HuH-7 (cell line): ENCODE data around the gene PROZ.

ENCODE experiments used
- DNase-seq: peaks from one replicate; pipeline ENCODE4 v3.0.0; 2011; ENCODE audit warnings: low spot score

The PROZ gene

DNA sequence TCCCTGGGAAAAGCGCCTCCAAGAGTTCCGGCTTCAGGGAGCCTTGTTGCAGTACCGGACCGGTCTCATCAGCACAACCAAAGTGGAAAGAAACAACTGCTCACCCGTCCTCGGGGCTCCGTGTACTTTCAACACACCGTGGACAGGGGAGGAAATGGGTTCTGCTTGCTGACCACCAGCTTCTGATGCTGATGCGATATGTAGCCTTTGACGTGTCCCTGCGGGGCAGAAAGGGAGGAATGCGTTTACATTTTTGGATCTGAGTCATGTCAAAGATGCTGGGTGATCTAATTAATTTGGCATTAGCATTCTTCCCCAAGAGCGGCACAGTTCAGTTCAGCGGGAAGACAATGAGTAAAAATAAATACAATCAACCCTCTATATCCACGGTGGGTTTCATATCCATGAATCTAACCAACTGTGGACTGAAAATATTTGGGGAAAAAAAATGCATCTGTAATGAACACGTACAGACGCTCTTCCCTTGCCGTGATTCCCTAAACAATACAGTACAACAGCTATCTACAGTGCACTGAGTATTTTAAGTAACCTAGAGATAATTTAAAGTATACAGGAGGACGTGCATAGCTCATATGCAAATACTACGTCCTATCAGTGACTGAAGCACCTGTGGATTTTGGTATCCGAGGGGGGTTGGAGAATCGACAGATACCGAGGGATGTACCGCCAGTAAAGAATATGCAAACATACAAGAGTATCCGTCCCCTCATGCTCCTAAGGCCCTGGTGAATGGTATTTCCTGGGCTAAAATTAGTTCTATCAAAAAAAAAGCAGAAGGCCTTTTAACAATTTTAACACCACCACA lies 19.8 kb downstream of the PROZ start:
- no peak for DNase-seq

DNA sequence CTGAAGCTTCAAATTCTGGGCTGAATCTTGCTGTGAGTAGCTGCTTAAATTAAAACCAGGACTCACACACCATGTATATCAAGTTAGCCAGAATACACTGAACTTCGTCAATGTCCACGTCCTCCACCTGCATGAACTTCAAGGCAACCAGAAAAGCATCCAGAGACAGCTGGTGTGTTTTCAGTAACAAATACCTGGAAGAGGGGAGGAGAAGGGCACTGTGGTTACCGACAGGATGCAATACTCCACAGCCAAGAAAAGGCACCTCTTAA lies 20.4 kb downstream of the PROZ start:
- no peak for DNase-seq

DNA sequence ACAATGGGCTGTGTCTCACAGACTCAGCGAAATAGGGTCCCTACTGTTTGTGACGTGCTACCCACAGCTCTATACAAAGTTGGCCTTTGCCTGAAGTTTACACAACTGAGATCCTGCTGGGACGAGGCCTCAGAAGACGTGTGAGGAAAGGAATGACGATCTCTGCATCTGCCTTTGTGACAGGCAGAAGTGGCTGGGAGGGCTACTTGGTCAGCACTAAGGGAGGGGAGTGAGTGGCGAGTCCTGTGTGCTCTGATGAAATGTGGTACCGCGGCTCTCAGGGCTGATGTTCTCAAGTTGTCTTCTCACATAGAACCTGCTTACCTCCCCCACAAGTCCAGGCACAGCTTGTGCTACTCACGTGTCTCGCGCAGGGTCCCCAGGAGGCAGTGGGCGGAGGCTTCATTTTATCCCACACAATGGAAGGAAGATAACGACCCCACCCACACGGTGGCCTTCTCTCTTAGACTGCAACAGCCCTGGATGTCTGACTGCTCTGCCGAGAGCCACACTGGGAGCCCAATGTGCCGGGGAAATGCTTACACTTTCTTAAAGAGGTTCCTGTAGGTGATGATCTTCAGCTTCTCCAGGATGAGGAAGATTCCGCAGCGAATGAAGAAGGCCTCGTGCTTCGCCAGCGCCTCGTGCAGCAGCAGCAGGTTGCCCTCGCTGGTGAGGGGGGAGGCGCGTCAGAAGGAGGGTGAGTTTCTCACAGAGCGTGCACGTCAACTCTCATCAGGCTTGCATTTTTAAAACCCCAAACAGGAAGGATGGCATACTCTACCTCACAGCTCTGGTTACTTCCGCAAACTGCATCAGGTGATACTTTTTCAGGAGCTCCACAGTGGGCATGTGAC lies 21.2 kb downstream of the PROZ start:
- no peak for DNase-seq

DNA sequence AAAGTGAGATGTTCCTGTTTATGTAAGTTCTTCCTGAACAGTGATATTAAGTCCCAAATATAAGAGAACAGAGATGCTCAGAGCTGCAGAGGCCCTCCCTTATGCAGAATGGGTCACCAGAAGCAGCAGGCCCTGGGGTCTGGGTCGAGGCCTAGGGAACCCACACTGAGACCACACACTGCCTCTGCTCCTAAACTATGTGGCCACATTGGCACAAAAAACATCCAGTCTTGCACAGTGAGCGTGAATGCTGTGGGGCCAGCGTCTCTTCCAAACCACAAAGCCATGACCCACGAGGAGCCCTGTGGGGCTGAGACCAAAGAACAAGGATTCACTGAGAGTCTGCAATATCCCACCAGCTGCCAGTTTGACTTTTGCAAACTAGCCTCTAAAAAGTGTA lies 23.6 kb downstream of the PROZ start:
- DNase-seq = no peak

DNA sequence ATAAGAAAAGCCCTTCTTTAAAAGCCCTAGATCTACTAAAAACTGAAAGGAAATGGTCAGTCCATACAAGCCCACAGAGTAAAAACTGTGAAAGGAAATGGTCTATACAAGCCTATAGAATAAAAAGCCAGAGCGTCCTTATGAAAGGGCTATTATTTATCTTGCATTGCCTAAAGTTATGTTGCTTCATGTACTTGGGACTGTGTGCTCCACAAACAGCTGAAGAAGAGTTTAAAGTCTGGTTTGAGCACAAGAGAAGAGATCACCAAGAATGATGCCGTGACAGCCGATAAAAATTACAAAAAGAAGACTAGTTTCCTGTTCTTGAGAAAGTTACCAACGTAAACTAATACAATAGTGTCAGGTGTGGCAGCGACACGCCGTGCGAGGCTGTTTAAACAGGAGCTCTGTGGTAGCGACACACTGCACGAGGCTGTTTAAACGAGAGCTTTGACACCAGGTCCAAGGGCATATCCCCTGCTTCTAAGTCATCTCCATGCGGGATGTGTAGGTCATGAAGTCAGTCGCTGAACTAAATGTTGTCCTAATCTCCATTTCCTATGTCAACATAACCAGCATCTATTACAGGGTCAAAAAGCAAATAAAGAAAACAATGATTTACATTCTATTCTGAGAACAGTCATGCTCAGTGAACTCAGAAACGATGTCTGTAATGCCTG lies 25.1 kb downstream of the PROZ start:
- DNase-seq = peak; percentile 82

DNA sequence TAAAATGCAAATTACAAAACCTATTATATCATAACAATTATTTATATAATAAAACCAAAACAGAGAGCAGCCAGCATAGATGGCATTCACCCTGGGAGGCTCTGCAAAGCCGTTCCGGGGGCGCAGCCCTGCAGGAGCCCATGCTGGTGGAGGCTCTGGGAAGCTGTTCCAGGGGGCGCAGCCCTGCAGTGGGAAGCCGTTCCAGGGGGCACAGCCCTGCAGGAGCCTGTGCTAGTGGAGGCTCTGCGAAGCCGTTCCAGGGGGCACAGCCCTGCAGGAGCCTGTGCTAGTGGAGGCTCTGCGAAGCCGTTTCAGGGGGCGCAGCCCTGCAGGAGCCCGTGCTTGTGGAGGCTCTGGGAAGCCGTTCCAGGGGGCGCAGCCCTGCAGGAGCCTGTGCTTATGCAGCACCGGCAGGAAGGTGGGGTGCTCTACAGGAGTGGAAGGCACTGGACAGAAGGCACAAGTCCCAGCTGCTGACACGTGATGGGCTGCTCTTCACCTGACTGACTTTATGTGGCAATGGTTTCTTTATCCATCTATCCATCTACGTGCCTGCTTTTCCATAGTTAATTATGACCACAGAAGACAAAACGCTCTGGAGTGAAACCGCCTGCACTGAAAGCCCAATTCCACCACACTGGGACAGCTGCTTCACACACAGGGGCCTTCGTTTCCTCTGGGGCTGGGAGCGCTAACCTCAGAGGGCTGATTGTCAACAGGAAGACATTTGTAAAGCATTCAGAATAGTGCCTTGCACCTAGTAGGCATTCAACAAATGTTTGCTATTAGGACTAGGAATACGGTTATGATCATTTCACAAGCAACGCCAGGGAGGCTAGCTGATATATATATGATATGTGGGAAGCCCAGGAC lies 26.4 kb downstream of the PROZ start:
- DNase-seq = no peak

DNA sequence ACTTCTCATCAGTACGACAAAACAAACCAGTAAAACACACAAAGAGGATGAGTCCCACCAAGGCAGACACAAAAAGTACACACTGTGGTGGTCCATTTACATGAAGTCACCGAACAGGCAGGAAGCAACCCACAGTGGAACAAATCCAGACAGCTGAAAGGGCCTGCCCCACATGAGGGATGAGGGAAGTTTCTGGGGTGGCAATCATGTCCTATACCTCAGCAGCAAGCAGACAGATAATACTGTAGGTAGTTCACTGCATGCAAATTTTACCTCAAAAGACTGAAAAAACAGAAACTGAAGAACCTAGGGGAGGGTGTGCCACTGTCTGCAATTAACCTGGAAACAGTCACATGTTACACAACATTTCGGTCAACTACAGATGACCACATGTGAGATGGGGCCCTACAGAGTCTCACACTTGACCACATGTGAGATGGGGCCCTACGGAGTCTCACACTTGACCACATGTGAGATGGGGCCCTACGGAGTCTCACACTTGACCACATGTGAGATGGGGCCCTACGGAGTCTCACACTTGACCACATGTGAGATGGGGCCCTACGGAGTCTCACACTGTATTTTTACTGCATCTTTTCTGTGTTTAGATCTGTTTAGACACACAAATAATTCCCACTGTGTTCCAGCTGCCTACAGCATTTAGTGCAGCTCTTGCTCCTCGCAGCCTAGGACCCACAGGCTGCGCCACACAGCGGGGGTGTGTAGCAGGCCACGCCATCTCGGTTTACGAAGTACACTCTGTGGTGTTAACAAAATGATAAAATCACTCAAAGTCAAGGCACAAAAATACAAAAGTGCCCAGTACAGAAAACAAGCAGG lies 27.8 kb downstream of the PROZ start:
- DNase-seq = no peak

DNA sequence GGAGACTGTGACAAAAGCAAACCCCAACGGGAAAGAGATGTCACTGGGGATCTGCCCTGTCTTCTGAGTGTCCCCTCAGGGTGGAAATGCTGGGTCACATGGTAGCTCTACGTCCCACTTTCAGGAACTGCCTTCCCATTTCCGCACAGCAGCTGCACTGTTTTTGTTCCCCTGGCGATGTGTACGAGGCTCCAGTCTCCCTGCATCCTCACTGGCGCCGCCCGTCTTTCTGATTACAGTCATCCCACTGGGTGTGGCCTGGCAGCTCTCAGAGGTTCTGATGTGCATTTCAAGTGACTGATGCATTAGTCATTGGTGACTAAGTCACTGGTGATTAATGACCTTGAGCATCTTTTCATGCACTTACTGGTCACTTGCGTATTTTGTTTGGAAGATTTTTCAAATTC lies 28.8 kb downstream of the PROZ start:
- DNase-seq = no peak

DNA sequence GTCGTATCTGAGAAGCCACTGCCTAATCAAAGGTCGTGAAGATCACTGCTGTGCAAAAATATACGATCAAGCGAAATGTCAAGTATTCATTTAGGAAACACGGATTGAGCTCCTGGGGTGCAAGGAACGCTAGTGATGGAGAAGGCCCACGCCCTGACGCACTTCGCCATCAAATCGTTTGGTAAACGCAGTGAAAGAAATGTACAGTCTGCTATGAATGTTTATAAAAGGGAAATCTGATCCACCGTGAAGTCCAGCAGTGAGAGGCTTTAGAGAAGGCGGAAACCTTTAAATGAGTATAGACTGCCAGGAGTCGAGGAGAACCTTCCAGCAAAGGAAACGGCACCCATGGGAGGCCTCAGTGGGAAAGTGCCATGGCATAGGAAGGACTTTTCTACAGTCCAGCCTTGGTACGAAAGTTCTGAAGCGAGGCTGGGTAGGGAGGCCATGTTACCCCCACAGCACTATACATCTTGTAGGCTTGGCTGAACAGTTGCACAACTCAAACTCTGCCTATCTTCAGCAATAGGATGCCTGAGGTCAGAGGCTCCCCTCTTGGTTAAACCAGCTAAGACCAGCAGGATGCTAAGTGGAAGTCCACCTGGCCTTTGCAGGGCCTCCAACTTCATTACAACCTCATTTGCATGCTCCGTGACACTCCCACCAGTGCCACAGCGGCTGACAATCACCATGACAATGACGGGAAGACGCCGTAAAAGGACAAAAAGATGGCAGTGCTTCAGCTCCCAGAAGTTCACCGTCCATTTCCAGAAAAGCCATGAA lies 29.6 kb downstream of the PROZ start:
- DNase-seq = no peak

DNA sequence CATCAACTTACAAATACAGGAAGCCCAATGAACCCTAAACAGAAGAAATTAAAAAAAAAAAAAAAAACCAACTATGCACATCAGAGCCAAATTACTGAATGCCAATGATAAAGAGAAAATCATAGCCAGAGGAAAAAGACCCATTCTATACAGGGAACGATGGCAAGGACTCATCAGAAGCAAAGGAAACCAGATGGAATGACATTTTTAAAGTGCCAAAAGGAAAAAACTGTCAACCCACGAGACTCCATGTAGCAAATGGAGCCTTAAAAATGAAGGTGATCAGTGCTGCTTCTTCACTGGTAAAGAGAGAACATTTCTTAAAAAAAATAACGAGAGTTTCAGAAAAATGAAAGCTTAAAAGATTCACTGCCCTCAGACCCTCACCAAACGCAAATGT lies 31.7 kb downstream of the PROZ start:
- no peak for DNase-seq

DNA sequence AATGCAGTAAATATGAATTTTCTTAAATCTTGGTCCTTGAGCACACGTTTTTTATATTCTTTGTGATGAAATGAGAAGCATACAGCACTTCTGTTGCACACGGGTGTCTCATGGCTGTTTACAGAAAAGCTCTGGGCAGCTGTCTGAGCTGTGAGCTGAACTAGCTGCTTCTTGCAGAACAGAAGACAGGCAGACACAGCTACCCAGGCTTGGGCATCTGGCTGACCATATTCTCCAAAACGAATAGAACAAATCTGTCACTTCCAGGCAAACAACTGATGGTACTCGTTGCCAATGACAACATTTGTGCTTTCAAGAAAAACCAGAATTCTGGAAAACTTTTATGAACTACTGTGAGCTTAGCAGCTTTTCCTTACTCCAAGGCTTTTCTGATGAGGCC lies 33.8 kb downstream of the PROZ start:
- no peak for DNase-seq

DNA sequence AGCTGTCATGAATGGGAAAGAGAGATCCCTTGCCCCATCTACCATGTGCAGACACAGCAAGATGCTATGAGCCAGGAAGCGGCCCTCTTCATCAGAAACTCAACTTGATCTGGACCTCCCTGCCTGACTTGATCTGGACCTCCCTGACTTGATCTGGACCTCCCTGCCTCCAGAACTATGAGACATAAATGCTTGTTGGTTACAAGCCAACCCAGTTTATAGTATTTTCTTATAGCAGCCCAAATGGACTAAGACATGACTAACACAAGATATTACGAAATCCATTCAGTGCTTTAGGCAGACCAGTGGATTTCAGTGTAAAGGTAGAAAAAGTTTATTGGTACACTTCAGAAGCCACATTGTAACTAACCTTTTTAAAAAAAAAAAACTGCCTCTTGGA lies 34.5 kb downstream of the PROZ start:
- DNase-seq = no peak

DNA sequence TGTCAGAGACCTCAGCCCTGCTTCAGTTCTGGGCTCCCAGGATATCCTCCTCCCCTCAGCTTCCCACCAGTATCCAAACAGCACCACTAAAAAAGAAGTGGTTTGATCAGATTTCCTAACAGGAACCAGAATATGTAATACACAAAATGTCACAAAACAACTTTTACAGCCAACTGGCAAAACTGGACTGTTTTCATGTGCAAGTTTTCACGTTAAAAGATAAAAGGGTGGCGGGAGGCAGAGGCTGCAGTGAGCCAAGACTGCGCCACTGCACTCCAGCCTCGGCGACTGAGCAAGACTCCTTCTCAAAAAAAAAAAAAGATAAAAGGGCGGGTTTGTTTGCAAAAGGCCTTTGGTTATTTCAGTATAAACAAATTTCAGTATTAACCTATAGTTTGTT lies 36.9 kb downstream of the PROZ start:
- no peak for DNase-seq

DNA sequence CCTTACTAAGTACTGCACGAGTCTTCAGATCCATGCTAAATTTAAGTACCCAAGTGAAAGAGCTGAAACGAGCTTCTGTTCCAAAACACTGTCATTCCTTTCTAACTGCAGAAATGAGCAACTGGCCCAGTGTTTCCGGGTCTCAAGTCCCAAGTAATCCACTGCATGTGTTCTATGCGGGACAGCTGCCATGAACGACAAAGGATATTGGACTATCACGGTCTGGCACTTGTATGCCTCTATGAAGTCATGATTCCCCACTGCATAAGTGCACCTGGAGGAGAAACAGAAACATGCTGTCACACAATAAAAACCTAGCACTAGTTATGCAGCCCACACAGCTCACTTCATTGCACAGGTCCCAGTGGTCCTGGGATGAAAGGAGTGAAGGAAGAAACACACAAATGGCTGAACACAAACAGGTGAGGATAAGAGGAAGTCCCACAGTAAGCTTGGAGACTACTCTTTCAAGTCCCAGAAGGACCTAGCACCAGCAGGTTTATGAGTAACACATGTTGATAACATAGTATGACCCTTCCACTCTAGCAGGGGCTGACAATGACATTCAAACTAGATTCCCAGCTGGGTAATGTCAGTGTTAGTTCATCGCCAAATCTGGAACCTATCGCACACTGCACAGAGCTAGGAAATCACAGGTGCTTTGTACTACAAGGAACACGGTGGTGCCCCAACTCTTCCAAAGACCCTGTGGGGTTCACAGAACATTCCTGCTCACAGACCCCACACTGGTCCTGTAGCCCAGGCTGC lies 38.7 kb downstream of the PROZ start:
- DNase-seq = no peak

DNA sequence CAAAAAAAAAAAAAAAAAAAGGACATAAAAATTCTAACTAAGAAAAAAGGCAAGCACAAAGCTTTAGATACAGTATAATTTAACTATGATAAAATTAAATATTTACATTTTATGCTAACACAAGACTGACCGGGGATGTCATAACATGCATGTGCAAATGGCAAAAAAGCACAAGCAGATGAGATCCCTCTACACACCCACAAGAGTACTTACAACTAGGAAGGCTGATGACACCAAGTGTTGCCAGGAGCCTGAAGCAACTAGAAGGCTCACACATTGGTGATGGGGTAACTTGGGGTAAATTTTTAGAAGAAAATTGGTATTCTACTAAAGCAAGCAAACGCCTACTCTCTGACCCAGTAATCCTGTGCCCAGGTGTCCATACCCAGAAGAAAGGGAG lies 43.4 kb downstream of the PROZ start:
- DNase-seq = no peak

DNA sequence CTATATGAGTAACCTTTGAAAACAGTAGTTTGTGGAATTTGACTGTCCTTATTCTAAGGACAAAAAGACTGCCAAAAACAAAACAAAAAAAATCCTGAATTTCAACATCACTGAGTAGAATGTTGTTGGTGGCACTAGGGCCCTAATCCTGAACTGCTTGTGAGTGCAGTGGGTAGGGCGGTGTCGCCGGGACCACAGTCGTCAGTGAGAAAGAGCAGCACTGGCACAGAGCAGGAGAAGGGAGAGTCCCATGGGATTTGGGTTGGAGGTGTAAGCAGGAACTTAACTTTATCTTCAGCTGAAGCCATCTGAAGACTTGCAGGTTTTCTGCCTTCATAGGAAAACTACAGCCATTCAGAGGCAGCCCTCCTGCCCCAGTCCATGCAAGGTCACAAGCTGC lies 44.5 kb downstream of the PROZ start:
- no peak for DNase-seq

DNA sequence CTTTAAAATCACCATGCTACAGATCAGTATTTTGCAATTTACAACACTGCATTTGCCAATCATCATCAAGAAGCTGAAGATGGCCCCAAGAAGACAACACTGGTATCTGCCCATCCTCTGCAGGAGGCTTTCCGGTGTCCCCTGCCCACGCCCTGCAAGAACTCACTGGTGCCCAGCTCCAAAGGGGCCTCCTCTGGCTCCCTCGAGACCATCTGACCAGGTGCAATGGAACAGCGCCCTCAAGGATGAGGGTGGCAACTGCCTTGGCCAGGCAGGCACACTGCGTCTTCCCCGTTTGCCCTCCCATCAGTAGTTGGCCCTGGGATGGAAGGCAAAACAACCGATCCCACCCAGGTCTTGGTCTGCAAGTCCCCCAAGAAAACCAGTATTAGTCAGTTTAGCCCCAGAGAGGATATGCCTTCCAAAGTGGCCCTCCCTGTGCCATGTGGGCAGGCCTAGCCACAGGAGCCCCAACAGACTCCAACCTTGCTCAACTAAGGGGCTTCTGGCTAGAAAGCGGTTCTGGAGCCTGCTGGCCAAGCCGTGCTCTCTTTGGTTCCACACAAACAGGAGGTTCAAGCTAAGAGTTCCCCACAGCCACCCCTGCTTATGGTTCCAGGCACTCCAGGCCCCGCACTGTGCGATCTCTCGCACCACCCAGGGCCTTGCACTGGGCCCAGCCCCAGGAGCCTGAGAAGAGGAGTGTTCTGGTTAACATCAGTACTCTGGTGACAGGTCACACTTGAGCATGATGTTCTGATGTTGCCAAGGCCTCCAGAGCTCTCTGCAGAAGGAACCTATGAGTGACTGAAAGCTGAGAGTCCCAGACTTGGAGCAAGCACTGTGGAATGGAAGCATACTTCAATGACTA lies 45.3 kb downstream of the PROZ start:
- no peak for DNase-seq

DNA sequence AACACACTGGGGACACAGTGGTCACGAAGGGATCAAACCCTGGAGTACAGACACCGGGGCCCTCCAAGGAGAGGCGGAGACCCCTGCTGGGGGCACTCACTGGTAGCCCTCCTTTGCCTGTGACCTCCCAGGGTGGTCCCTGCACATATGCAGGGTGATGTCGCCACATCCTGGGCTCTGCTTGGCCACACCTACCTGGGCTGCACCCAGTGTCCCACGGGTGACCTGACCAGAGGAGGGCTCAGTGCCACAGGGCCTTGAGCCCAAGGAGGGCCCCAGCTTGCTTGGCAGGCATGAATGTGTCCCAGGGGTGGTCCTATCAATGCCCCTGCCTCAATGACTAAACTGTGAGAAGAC lies 45.9 kb downstream of the PROZ start:
- no peak for DNase-seq

DNA sequence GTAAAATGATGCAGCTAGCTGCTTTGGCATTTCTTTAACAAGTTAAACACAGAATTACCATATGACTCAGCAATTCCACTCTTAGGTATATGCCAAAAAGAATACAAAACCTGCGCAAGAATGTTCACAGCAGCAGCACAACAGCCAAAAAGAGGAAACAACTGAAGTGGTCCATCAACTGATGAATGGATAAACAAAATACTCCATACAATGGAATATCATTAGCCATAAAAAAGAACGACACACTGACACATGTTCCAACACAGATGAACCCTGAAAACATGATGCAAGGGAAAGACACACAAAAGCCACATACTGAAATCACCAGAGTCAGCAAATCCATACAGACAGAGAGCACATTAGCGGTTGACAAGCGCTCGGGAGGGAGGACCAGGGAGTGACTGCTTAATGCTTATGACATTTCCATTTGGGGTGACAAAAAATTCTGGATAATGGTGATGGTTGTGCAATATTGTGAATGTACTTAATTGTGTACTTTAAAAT lies 47.0 kb downstream of the PROZ start:
- DNase-seq = no peak
